Stomach smooth muscle (tissue), 2 donors: ENCODE data around the gene TLK2.

ENCODE experiments used
- H3K27ac ChIP-seq: one replicate; pipeline ENCODE4 v1.7.0; 2013; ENCODE audit warnings: mild to moderate bottlenecking, low read length, inconsistent platforms
- H3K27me3 ChIP-seq, 2 donors: one replicate each; pipeline ENCODE4 v1.7.0; 2013; ENCODE audit warnings: low read length in 2 of 2; ENCODE audit not compliant: insufficient read depth in 2 of 2, control insufficient read depth in 1 of 2
- H3K36me3 ChIP-seq, 2 donors: one replicate each; pipeline ENCODE4 v1.7.0; 2013; ENCODE audit warnings: low read length in 2 of 2; ENCODE audit not compliant: control insufficient read depth in 2 of 2, insufficient read depth in 2 of 2
- H3K4me1 ChIP-seq: one replicate; pipeline ENCODE4 v1.7.0; 2013; ENCODE audit warnings: low read length; ENCODE audit not compliant: control insufficient read depth, insufficient read depth
- H3K4me3 ChIP-seq, 2 donors: one replicate each; pipeline ENCODE4 v1.7.0; 2013; ENCODE audit warnings: low read length in 2 of 2
- H3K9ac ChIP-seq, 2 donors: one replicate each; pipeline ENCODE4 v1.7.0; 2013; ENCODE audit warnings: low read length in 2 of 2, mild to moderate bottlenecking in 1 of 2
- H3K9me3 ChIP-seq, 2 donors: one replicate each; pipeline ENCODE4 v1.7.0; 2013; ENCODE audit warnings: low read length in 2 of 2; ENCODE audit not compliant: control insufficient read depth in 2 of 2
- donor health status: healthy.
- donor health status: Pancreatic carcinoma.

TLK2 gene

GRCh38 chr17:62562656-62563055, 84.0 kb downstream of the TLK2 start:
- Histone ChIP-seq H3K9ac (no peak overlapping the region), H3K27ac (no peak overlapping the region), H3K27me3 (no peaks in the 10 kb centered on the region), H3K9me3 (no peaks in the 10 kb centered on the region), H3K36me3 (peaks cover 9 to 12% of the 10 kb centered on the region in 2 donors), H3K4me3 (no peak overlapping the region), H3K4me1 (no peaks in the 10 kb centered on the region)

GRCh38 chr17:62565817-62566216, 87.2 kb downstream of the TLK2 start:
- H3K4me3 ChIP-seq = no peak overlapping the region
- H3K27ac ChIP-seq = no peak overlapping the region
- H3K36me3 ChIP-seq = peaks cover 9 to 20% of the 10 kb centered on the region in 2 donors
- no peaks in the 10 kb centered on the region for H3K27me3 ChIP-seq
- no peak overlapping the region for H3K9ac ChIP-seq
- no peaks in the 10 kb centered on the region for H3K4me1 ChIP-seq
- no peaks in the 10 kb centered on the region for H3K9me3 ChIP-seq

- no peak overlapping the region for H3K4me3 ChIP-seq
- H3K9me3 ChIP-seq = no peaks in the 10 kb centered on the region
- H3K27ac ChIP-seq = no peak overlapping the region
- peaks cover 8 to 22% of the 10 kb centered on the region in 2 donors for H3K36me3 ChIP-seq
- no peaks in the 10 kb centered on the region for H3K4me1 ChIP-seq
- H3K9ac ChIP-seq = no peak overlapping the region
- no peaks in the 10 kb centered on the region for H3K27me3 ChIP-seq
Measured at GRCh38 chr17:62566996-62567578, 88.5 kb downstream of the TLK2 start.

- Histone ChIP-seq H3K27ac (no peak overlapping the region), H3K9ac (no peak overlapping the region), H3K4me1 (no peaks in the 10 kb centered on the region), H3K36me3 (peaks cover 12 to 23% of the 10 kb centered on the region in 2 donors), H3K9me3 (no peaks in the 10 kb centered on the region), H3K4me3 (no peak overlapping the region), H3K27me3 (no peaks in the 10 kb centered on the region)
Measured at GRCh38 chr17:62572488-62572887, 93.9 kb downstream of the TLK2 start.

GRCh38 chr17:62572888-62573401, 94.3 kb downstream of the TLK2 start:
- H3K27me3 ChIP-seq = no peaks in the 10 kb centered on the region
- H3K4me3 ChIP-seq = no peak overlapping the region
- no peaks in the 10 kb centered on the region for H3K9me3 ChIP-seq
- H3K9ac ChIP-seq = no peak overlapping the region
- no peaks in the 10 kb centered on the region for H3K4me1 ChIP-seq
- peaks cover 12 to 25% of the 10 kb centered on the region in 2 donors for H3K36me3 ChIP-seq
- H3K27ac ChIP-seq = no peak overlapping the region

GRCh38 chr17:62573480-62574117, 95.0 kb downstream of the TLK2 start:
- Histone ChIP-seq H3K9me3 (no peaks in the 10 kb centered on the region), H3K27me3 (no peaks in the 10 kb centered on the region), H3K4me3 (no peak overlapping the region), H3K4me1 (no peaks in the 10 kb centered on the region), H3K36me3 (peaks cover 12 to 25% of the 10 kb centered on the region in 2 donors), H3K9ac (no peak overlapping the region), H3K27ac (no peak overlapping the region)

- Histone ChIP-seq H3K4me1 (no peaks in the 10 kb centered on the region), H3K27ac (no peak overlapping the region), H3K9ac (no peak overlapping the region), H3K27me3 (no peaks in the 10 kb centered on the region), H3K36me3 (peaks cover 13 to 21% of the 10 kb centered on the region in 2 donors), H3K4me3 (no peak overlapping the region), H3K9me3 (no peaks in the 10 kb centered on the region)
Measured at GRCh38 chr17:62576382-62576781, 97.8 kb downstream of the TLK2 start.

GRCh38 chr17:62578757-62579487, 100.3 kb downstream of the TLK2 start:
- no peaks in the 10 kb centered on the region for H3K9me3 ChIP-seq
- H3K9ac ChIP-seq = no peak overlapping the region
- H3K36me3 ChIP-seq = peaks cover 8 to 17% of the 10 kb centered on the region in 2 donors
- no peaks in the 10 kb centered on the region for H3K27me3 ChIP-seq
- H3K27ac ChIP-seq = no peak overlapping the region
- no peaks in the 10 kb centered on the region for H3K4me1 ChIP-seq
- no peak overlapping the region for H3K4me3 ChIP-seq

GRCh38 chr17:62580947-62581346, 102.3 kb downstream of the TLK2 start:
- peaks cover 7 to 14% of the 10 kb centered on the region in 2 donors for H3K36me3 ChIP-seq
- H3K4me1 ChIP-seq = no peaks in the 10 kb centered on the region
- H3K27ac ChIP-seq = no peak overlapping the region
- no peaks in the 10 kb centered on the region for H3K9me3 ChIP-seq
- no peak overlapping the region for H3K9ac ChIP-seq
- H3K27me3 ChIP-seq = no peaks in the 10 kb centered on the region
- no peak overlapping the region for H3K4me3 ChIP-seq

- Histone ChIP-seq H3K9ac (no peak overlapping the region), H3K27ac (no peak overlapping the region), H3K36me3 (peaks cover 7 to 14% of the 10 kb centered on the region in 2 donors), H3K4me1 (no peaks in the 10 kb centered on the region), H3K27me3 (no peaks in the 10 kb centered on the region), H3K9me3 (no peaks in the 10 kb centered on the region), H3K4me3 (no peak overlapping the region)
Measured at GRCh38 chr17:62581764-62582163, 103.1 kb downstream of the TLK2 start.
